Heart left ventricle (tissue), 16 donors: ENCODE measurements around the gene AFG3L2. TPM values are rescaled to one million over a fixed set of nuclear protein-coding genes. Genes with fewer than 3 reads are reported as not detected.

ENCODE experiments used
- ATAC-seq, 4 donors: fragments of 200-7000 bp; cut with Tn5 transposase; one replicate each; pipeline ENCODE4 v1.9.1; 2020 to 2022; ENCODE audit warnings: moderate library complexity in 4 of 4, mild to moderate bottlenecking in 3 of 4, moderate number of reproducible peaks in 1 of 4
- DNase-seq, 5 donors: peaks; one replicate each; pipeline ENCODE4 v3.0.0-alpha.2; 2020
- H3K27ac ChIP-seq, 12 donors: fragments of 200-600 bp; sonication (generic) in 4 of 12; one replicate each; pipeline versions ENCODE4 v1.5.0 to v1.8.0; 2016 to 2022; ENCODE audit warnings: mild to moderate bottlenecking in 2 of 12
- H3K27me3 ChIP-seq, 9 donors: fragments of 200-600 bp; sonication (generic) in 2 of 9; one replicate each; pipeline versions ENCODE4 v1.5.1 to v1.8.0; 2016 to 2022; ENCODE audit warnings: mild to moderate bottlenecking in 3 of 9
- H3K36me3 ChIP-seq, 9 donors: fragments of 200-600 bp; sonication (generic) in 2 of 9; one replicate each; pipeline versions ENCODE4 v1.5.0 to v1.8.0; 2018 to 2022; ENCODE audit warnings: mild to moderate bottlenecking in 2 of 9
- H3K4me1 ChIP-seq, 12 donors: fragments of 200-600 bp; sonication (generic) in 4 of 12; one replicate each; pipeline versions ENCODE4 v1.5.0 to v1.8.0; 2016 to 2022; ENCODE audit warnings: mild to moderate bottlenecking in 3 of 12
- H3K4me3 ChIP-seq, 12 donors: fragments of 200-600 bp; sonication (generic) in 4 of 12; one replicate each; pipeline versions ENCODE4 v1.5.0 to v1.8.0; 2017 to 2022; ENCODE audit warnings: mild to moderate bottlenecking in 9 of 12, moderate library complexity in 4 of 12
- H3K9me3 ChIP-seq, 12 donors: fragments of 200-600 bp; sonication (generic) in 4 of 12; one replicate each; pipeline versions ENCODE4 v1.5.0 to v1.8.0; 2016 to 2022; ENCODE audit warnings: mild to moderate bottlenecking in 1 of 12
- POLR2A ChIP-seq, 2 donors: fragments of 450-650 bp; IDR thresholded peaks; one replicate each; pipeline ENCODE4 v1.6.1; 2017; ENCODE audit warnings: antibody characterized with exemption in 2 of 2, mild to moderate bottlenecking in 2 of 2, moderate library complexity in 2 of 2
- WGBS, 4 donors: extraction: QIAGEN DNeasy Blood & Tissue Kit in 2 of 4; methylation state at CpG; one replicate each; pipeline versions ENCODE4 v1.1.5 to v1.1.7; 2013 to 2018; 5-methylcytosine and 5-hydroxymethylcytosine counted together
- intact Hi-C, 10 donors: fragments of 100-400 bp; cut with DNase I; formaldehyde crosslinking; loops; one replicate each; pipeline versions ENCODE4 v1.11.1 to v1.14.2; 2022
- polyA plus RNA-seq, 2 donors: library from polyadenylated mRNA; stranded (reverse); fragments of 200-250 nt; gene quantifications; one replicate each; pipeline ENCODE4 v1.2.3, GENCODE V29; 2013
- total RNA-seq, 9 donors: library from RNA; depleted of rRNA in 2 of 9; stranded (reverse); fragments of >200 nt in 2 of 9; fragmentation: NEBNext Ultra II Directional in 3 of 9; extraction: Animal tissue kit (Norgen Biotek cat#: 25700) in 3 of 9; gene quantifications; one replicate each; pipeline versions ENCODE4 v1.1.0 to v1.2.4, GENCODE V29; 2016 to 2023
- TF ChIP-seq, protein P1 (sequence below), 12 donors: fragments of 200-600 bp; sonication (generic) in 4 of 12; IDR thresholded peaks; one replicate each; pipeline versions ENCODE4 v1.5.0 to v1.8.0; 2018 to 2022; ENCODE audit warnings: antibody characterized with exemption in 12 of 12, mild to moderate bottlenecking in 5 of 12
- donor health status: ischemic (EF 13 %, LVEDD 7.1; RV severe dilation, severe dysfunction).
- donor health status: healthy with polysubstance abuse.
- donor health status: DM: no; HTN: yes; CAD: no.
- donor health status: DM: no; HTN: no; CAD: no.
- donor health status: ischemic (EF 25% LVEDD 6.9; RV normal size, moderate dysfunction).
- donor health status: ischemic (EF 25% LVEDD 5.7; RV mildly dilated, moderate dysfunction).
- donor health status: healthy.
- donor health status: DM: yes; HTN: yes; CAD: no.
- donor health status: ischemic (EF 35%, LVEDD 5.7; RV mildly dilated, moderate dysfunction).
- donor health status: nonischemic (EF 11% LVEDD 7.7; RV severe dilation, severe dysfunction).
- donor health status: DM: yes; HTN: yes; CAD: no.
- donor health status: PGD.
- donor health status: ischemic (EF 29% LVEDD 5.4; RV normal size, mild dysfunction).
- donor health status: nonischemic (EF 23%, LVEDD 6.1; RV moderate dilation, normal function).

Gene AFG3L2
- total and polyA plus RNA-seq, 11 donors: 59.9 to 174 (median 138) TPM

DNA sequence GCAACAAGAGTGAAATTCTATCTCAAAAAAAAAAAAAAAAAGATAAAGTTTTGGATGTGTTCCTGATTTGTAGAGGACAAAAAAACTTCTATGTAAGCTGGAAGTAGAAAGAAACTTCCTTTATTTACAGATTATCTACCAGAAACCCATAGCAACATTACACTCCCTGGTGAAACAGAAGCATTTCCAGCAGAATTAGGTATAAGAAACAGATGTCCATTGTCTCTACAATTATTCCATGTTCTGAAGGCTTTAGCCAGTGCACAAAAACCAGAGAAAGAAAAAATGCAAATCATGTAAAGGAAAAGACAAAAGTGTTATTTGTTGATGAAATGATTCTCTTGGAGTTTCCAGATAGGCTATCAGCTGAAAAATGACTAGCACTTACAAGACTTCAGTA is 64.1 kb downstream of the AFG3L2 start:
- H3K4me1 ChIP-seq: peaks cover 0 to 73% (median 62%) of the 10 kb centered on the region in 12 donors
- H3K4me3 ChIP-seq: no peak overlapping the region
- DNase-seq: no peak
- H3K27me3 ChIP-seq: no peaks in the 10 kb centered on the region
- peaks cover 0 to 71% (median 41%) of the 10 kb centered on the region in 9 donors for H3K36me3 ChIP-seq
- TF ChIP-seq, protein P1, sequence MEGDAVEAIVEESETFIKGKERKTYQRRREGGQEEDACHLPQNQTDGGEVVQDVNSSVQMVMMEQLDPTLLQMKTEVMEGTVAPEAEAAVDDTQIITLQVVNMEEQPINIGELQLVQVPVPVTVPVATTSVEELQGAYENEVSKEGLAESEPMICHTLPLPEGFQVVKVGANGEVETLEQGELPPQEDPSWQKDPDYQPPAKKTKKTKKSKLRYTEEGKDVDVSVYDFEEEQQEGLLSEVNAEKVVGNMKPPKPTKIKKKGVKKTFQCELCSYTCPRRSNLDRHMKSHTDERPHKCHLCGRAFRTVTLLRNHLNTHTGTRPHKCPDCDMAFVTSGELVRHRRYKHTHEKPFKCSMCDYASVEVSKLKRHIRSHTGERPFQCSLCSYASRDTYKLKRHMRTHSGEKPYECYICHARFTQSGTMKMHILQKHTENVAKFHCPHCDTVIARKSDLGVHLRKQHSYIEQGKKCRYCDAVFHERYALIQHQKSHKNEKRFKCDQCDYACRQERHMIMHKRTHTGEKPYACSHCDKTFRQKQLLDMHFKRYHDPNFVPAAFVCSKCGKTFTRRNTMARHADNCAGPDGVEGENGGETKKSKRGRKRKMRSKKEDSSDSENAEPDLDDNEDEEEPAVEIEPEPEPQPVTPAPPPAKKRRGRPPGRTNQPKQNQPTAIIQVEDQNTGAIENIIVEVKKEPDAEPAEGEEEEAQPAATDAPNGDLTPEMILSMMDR (IDR thresholded peaks at IDR 0.05): no peak
- no peak for TF ChIP-seq POLR2A (IDR thresholded peaks at IDR 0.05)
- intact Hi-C loops: no loop called here
- peaks cover 0 to 14% (median 8%) of the 10 kb centered on the region in 12 donors for H3K9me3 ChIP-seq
- no peak for ATAC-seq
- peak overlapping the region in 2 of 12 donors; percentile 47 to 82 for H3K27ac ChIP-seq

DNA sequence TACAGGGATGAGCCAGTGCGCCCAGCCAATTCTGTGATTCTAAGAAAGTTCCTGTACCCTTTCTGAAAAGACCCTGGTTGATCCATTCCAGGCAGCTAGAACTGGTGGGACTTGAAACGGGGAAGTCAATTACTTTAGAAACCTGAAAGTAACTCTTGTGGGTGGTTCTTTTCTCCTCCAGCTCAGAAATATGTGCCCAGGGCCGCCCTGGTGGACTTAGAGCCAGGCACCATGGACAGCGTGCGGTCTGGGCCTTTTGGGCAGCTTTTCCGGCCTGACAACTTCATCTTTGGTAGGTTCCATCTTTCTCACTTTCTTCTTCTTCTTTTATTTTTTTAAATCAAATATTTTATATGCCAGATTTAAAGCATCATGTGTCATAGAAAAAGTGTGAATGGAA is 66.3 kb downstream of the AFG3L2 start:
- Histone ChIP-seq H3K4me1 (peaks cover 0 to 67% (median 49%) of the 10 kb centered on the region in 12 donors), H3K36me3 (peaks cover 0 to 52% (median 38%) of the 10 kb centered on the region in 9 donors), H3K27me3 (no peaks in the 10 kb centered on the region), H3K9me3 (peaks cover 0 to 14% (median 8%) of the 10 kb centered on the region in 12 donors), H3K4me3 (peak overlapping the region in 1 of 12 donors; percentile 80), H3K27ac (peak overlapping the region in 2 of 12 donors; percentile 98)
- no peak for DNase-seq
- whole genome bisulfite sequencing, 4 donors: 94 to 98% (median 96%) methylated on average over 6 of the region's 6 CpGs
- TF ChIP-seq POLR2A (IDR thresholded peaks at IDR 0.05): no peak
- TF ChIP-seq, protein P1 (IDR thresholded peaks at IDR 0.05): no peak
- ATAC-seq: no peak
- intact Hi-C loops: no loop called here

DNA sequence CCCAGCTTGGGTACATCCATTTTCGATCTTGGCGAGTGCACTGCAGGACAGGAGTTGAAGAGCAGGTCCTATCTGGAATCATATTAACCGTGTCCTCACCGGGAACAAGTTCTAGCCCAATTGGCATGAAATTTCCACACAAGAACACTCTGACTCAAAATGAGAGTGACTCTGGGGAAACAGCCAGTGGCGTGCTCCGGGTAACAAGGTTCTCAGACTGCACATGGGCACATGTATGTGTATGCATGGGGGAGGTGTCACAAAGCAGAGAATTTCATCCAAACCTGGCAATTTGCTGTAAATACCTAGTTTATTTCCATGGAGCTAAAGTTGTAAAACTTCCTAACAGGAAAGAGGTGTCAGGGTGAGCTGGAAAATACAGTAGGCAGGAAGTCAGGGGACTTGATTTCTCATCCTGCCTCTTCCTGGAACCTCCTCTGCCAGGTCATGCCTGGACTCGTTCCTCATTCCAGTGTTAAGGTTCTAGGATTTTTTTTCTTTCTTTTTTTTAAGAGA is 67.3 kb downstream of the AFG3L2 start:
- no peak for ATAC-seq
- H3K36me3 ChIP-seq: peaks cover 0 to 44% (median 37%) of the 10 kb centered on the region in 9 donors
- peaks cover 0 to 14% (median 8%) of the 10 kb centered on the region in 12 donors for H3K9me3 ChIP-seq
- H3K4me3 ChIP-seq: peak overlapping the region in 11 of 12 donors; percentile 44 to 98 (median 83)
- DNase-seq: no peak
- intact Hi-C loops: loop anchor here in 3 of 10 donors (2.0 to 10.0 kb wide), 4 partner anchors 21 to 369 kb away; partner anchors contain the start of genes AFG3L2 (in 1 of the 3) and SPIRE1 (in 1 of the 3)
- WGBS, 4 donors: 39 to 54% (median 46%) methylated on average over 7 of the region's 7 CpGs
- no peaks in the 10 kb centered on the region for H3K27me3 ChIP-seq
- peak overlapping the region in 11 of 12 donors; percentile 14 to 100 (median 97) for H3K27ac ChIP-seq
- H3K4me1 ChIP-seq: peaks cover 0 to 56% (median 39%) of the 10 kb centered on the region in 12 donors
- TF ChIP-seq, protein P1 (IDR thresholded peaks at IDR 0.05): no peak
- TF ChIP-seq POLR2A (IDR thresholded peaks at IDR 0.05): no peak

DNA sequence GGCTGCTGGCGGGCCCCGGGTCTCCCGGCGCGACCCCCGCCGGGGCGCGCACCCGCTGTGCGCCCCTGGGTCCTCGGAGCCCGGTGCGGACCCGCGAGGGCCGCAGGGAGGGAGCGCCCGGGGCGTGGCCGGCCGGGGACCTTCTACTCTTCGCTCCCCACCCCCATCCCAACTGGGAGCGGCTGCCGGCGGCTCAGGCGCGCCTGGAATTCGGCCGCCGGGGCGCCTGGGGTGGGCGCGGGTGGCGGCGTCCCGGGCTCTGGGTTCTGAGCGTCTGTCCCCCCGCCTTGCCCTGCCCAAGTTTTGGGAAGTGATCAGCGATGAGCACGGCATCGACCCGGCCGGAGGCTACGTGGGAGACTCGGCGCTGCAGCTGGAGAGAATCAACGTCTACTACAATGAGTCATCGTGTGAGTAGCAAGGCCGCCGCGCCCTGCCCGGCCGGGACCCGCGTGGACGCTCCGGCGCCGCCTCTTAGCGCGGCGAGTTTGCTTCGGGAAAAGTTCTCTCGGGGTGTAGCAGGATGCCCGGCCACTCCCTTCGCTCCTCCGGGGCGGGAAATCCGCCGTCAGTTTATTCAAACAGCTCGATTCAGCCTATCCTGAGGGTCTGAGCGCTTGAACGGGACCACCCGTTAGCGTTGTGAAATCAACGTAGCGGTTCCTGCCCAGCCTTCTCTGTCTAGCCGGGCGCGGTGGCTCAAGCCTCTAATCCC is 68.5 kb downstream of the AFG3L2 start:
- WGBS, 4 donors: 0% methylated on average over 31 to 81 of the region's 81 CpGs
- peak; percentile 73 to 88 (median 88) for ATAC-seq
- peak; percentile 85 to 93 (median 90) for DNase-seq
- TF ChIP-seq, protein P1 (IDR thresholded peaks at IDR 0.05): no peak
- peak in 1 of 2 donors; percentile 1 for TF ChIP-seq POLR2A (IDR thresholded peaks at IDR 0.05)
- peak overlapping the region; percentile 44 to 98 (median 82) for H3K4me3 ChIP-seq
- peak overlapping the region; percentile 94 to 100 (median 98) for H3K27ac ChIP-seq
- H3K27me3 ChIP-seq: no peaks in the 10 kb centered on the region
- intact Hi-C loops: loop anchor here in 3 of 10 donors (2.0 to 10.0 kb wide), 4 partner anchors 20 to 370 kb away; partner anchors contain the start of genes AFG3L2 (in 1 of the 3) and SPIRE1 (in 1 of the 3)
- H3K36me3 ChIP-seq: peaks cover 0 to 34% (median 28%) of the 10 kb centered on the region in 9 donors
- H3K9me3 ChIP-seq: peaks cover 0 to 14% (median 8%) of the 10 kb centered on the region in 12 donors
- H3K4me1 ChIP-seq: peaks cover 0 to 44% (median 27%) of the 10 kb centered on the region in 12 donors
